ENCODE data around the gene RBP4.

The RBP4 gene

DNA sequence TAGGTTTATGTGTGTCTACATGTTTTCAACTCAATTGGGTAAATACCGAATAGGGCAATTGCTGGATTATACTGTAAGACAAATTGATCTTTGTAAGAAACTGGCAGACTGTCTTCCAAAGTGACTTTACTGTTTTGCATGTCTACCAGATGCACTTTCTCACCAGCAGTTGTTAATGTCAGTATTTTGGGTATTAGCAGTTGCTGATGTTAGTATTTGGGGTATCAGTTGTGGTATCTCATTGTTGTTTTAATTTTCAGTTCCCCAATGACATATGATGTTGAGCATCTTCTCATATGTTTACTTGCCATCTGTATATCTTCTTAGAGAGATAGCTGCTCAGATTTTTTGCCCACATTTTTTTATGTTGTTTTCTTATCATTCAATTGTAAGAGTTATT, 21.9 kb upstream of the RBP4 start:
- Histone ChIP-seq H3K9me3 (no peaks in the 10 kb centered on the region), H3K4me1 (no peaks in the 10 kb centered on the region), H3K4me3 (no peak overlapping the region), H3K36me3 (no peaks in the 10 kb centered on the region), H3K27me3 (no peaks in the 10 kb centered on the region), H3K27ac (no peak overlapping the region)
- TF ChIP-seq, protein P1, sequence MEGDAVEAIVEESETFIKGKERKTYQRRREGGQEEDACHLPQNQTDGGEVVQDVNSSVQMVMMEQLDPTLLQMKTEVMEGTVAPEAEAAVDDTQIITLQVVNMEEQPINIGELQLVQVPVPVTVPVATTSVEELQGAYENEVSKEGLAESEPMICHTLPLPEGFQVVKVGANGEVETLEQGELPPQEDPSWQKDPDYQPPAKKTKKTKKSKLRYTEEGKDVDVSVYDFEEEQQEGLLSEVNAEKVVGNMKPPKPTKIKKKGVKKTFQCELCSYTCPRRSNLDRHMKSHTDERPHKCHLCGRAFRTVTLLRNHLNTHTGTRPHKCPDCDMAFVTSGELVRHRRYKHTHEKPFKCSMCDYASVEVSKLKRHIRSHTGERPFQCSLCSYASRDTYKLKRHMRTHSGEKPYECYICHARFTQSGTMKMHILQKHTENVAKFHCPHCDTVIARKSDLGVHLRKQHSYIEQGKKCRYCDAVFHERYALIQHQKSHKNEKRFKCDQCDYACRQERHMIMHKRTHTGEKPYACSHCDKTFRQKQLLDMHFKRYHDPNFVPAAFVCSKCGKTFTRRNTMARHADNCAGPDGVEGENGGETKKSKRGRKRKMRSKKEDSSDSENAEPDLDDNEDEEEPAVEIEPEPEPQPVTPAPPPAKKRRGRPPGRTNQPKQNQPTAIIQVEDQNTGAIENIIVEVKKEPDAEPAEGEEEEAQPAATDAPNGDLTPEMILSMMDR (IDR thresholded peaks at IDR 0.05), result no peak
- intact Hi-C loops (cut with DNase I; ENCODE audit: low total_unique reads), result no loop called here
- DNase-seq, result no peak

DNA sequence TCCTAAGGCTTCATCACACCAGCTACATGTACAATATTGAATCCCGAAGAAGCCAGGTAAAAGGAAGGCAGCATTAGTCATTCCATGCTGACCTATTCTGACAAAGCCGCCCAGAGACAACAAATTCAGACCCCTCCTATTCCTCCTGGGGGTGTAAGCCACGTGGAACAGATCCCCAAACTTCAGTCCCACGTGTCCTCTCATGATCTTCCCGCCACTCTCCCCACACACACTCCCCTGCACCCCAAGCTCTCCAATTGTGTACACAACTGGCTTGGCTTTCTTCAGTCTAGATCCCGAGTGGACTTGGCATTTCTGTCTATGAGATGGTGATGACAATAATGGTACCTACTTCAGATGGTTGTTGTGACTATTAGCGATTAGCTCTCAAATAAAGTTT, 19.9 kb upstream of the RBP4 start:
- TF ChIP-seq, protein P1 (IDR thresholded peaks at IDR 0.05), result no peak
- Histone ChIP-seq H3K4me3 (no peak overlapping the region), H3K36me3 (no peaks in the 10 kb centered on the region), H3K9me3 (no peaks in the 10 kb centered on the region), H3K27ac (no peak overlapping the region), H3K27me3 (no peaks in the 10 kb centered on the region), H3K4me1 (no peaks in the 10 kb centered on the region)
- intact Hi-C loops (cut with DNase I; ENCODE audit: low total_unique reads), result no loop called here
- DNase-seq, result no peak

DNA sequence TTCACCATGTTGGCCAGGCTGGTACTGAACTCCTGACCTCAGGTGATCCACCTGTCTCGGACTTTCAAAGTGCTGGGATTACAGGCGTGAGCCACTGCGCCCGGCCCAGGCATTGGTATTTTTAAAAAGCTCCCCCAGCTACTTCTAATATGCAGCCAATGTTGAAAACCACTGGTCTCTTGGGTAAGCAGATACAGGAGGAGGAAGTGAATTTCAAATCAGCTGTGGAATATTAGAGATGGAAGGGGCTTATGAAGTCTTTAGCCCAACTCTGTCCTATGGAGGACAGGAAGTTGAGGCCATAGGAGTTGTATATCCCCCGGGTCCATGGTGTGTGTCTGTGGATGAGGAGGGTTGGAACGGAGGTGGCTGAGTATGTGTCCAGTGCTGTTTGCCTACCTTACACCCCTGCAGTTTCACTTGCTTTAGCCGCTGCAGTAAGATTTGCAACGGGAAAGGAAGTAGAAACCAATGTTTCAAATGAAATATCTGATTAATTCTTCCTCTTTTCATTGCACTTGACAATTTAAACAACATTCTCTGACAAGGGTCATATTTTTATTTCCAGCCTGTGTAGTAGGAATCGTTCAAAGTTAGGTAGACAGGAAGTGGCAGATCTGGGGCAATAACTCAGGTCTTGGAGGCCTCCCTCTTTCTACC, 14.7 kb upstream of the RBP4 start:
- Histone ChIP-seq H3K27ac (no peak overlapping the region), H3K27me3 (no peaks in the 10 kb centered on the region), H3K9me3 (no peaks in the 10 kb centered on the region), H3K36me3 (no peaks in the 10 kb centered on the region), H3K4me3 (no peak overlapping the region), H3K4me1 (no peaks in the 10 kb centered on the region)
- intact Hi-C loops (cut with DNase I; ENCODE audit: low total_unique reads), result no loop called here
- DNase-seq, result no peak
- TF ChIP-seq, protein P1 (IDR thresholded peaks at IDR 0.05), result no peak

DNA sequence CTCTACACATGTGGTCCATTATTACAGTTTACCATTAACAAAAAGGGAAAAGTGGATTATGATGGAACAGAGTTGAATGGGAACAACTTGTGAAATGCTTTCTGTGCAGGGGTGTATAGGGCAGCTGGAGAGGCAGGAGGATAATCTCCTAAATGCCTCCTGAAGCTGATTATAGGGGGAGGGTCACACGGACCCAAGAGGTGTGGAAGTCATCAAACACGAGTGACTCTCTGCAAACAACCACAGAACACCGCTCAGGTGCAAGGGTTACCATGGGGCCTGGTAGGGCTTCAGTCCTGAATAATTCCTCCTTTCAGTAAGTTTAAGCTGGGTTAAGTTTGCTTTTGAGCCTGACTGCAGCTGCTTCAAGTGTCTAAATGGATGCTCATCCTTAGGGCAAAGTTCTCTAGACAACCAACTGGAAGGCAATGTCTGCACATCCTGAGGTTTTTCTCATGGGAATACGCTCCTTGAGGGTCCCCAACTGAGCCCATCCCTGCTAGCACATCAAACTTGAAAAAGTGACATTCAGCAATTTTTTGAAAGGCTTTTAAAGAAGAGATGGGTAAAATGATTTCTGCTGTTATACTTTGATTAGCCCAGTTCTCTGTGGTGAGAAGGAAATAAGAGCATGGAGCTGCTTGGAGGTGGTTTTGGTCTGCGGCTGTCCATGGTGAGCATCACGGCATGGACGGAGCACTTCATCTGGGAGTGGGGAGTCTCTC, 13.2 kb upstream of the RBP4 start:
- no peaks in the 10 kb centered on the region for H3K36me3 ChIP-seq
- DNase-seq, result no peak
- TF ChIP-seq, protein P1 (IDR thresholded peaks at IDR 0.05), result no peak

DNA sequence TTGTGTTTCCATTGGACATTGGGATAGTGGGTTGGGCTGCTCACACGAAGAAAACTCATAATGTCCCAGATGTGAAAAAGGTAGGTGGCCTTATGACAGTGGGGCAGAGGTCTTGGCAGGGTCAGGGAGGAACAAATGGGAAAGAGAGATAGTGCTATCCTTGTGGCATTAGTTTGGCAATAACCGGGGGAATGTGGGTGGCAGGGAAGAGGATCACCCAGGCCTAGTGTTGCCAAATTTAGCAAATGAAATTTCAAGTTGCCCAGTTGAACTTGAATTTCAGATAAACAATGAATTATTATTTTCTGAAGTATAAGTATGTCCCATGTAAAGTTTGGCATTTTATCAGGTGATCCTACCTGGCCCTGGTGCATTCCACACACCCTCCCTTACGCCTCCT, 12.1 kb upstream of the RBP4 start:
- H3K4me3 ChIP-seq, result no peak overlapping the region
- TF ChIP-seq, protein P1 (IDR thresholded peaks at IDR 0.05), result no peak
- no peaks in the 10 kb centered on the region for H3K9me3 ChIP-seq
- no peaks in the 10 kb centered on the region for H3K4me1 ChIP-seq
- intact Hi-C loops (cut with DNase I; ENCODE audit: low total_unique reads), result no loop called here
- no peak overlapping the region for H3K27ac ChIP-seq
- no peak for DNase-seq
- H3K36me3 ChIP-seq, result no peaks in the 10 kb centered on the region
- no peaks in the 10 kb centered on the region for H3K27me3 ChIP-seq

More for the DNA sequence above, 13.2 kb upstream of the RBP4 start:
- no peaks in the 10 kb centered on the region for H3K4me1 ChIP-seq
- intact Hi-C loops (cut with DNase I; ENCODE audit: low total_unique reads), result no loop called here
- H3K4me3 ChIP-seq, result no peak overlapping the region
- H3K9me3 ChIP-seq, result no peaks in the 10 kb centered on the region
- H3K27me3 ChIP-seq, result no peaks in the 10 kb centered on the region
- H3K27ac ChIP-seq, result no peak overlapping the region
